ENCODE results near the gene TIMD4. TPM values are rescaled to one million over a fixed set of nuclear protein-coding genes. Genes with fewer than 3 reads are reported as not detected.

TIMD4 gene
- total and polyA plus RNA-seq, 7 donors: 0.03 to 0.21 (median 0.12) TPM; not detected in 3

- ATAC-seq (no peak), DNase-seq (no peak)
- 64 to 73% (median 68%) methylated on average over 1 of the region's 1 CpG for WGBS, 3 donors
- intact Hi-C loops (cut with DNase I): no loop called here
- Histone ChIP-seq H3K27ac (no peak overlapping the region), H3K36me3 (ENCODE audit: insufficient read depth in 1 of 2, low read depth in 1 of 2) (no peaks in the 10 kb centered on the region), H3K27me3 (ENCODE audit: insufficient read depth in 3 of 3, low read length in 2 of 3) (no peaks in the 10 kb centered on the region), H3K4me1 (no peaks in the 10 kb centered on the region), H3K4me3 (no peak overlapping the region), H3K9me3 (peaks cover 5% of the 10 kb centered on the region)
- TF ChIP-seq CTCF (IDR thresholded peaks at IDR 0.05): no peak
These were observed 91.8 kb downstream of the TIMD4 start for GRCh38 chr5:156871212-156871611.

- WGBS, 3 donors: 67 to 83% (median 74%) methylated on average over 1 of the region's 1 CpG
- Histone ChIP-seq H3K4me1 (no peaks in the 10 kb centered on the region), H3K9me3 (peaks cover 5% of the 10 kb centered on the region), H3K27ac (no peak overlapping the region), H3K4me3 (no peak overlapping the region), H3K36me3 (ENCODE audit: insufficient read depth in 1 of 2, low read depth in 1 of 2) (no peaks in the 10 kb centered on the region), H3K27me3 (ENCODE audit: insufficient read depth in 3 of 3, low read length in 2 of 3) (no peaks in the 10 kb centered on the region)
- no peak for ATAC-seq
- intact Hi-C loops (cut with DNase I): no loop called here
- no peak for TF ChIP-seq CTCF (IDR thresholded peaks at IDR 0.05)
- no peak for DNase-seq
These were observed 92.6 kb downstream of the TIMD4 start for GRCh38 chr5:156870498-156870839.

Other genes starting within 250 kb of the TIMD4 start
- gene PPP1R2B, start 112.9 kb downstream of the TIMD4 start, total RNA-seq: under 1 TPM in 2 of 4 donors, not detected in 2; 0.38 to 0.39 TPM
- under 1 TPM in 2 of 3 donors, not detected in 1; 0.05 to 0.09 TPM for gene PPP1R2B, start 112.9 kb downstream of the TIMD4 start, polyA plus RNA-seq
- gene HAVCR1, start 95.9 kb upstream of the TIMD4 start, total RNA-seq: under 1 TPM in 1 of 4 donors, not detected in 3; 0.77 TPM
- under 1 TPM in 1 of 3 donors, not detected in 2; 0.01 TPM for gene HAVCR1, start 95.9 kb upstream of the TIMD4 start, polyA plus RNA-seq
- gene HAVCR2, start 145.8 kb upstream of the TIMD4 start, total RNA-seq: 1 to 10 TPM; 1.3 to 3.5 (median 1.5) TPM
- gene HAVCR2, start 145.8 kb upstream of the TIMD4 start, polyA plus RNA-seq: 1 to 10 TPM in 1 of 3 donors, under 1 TPM in 2; 0.48 to 1.4 (median 0.90) TPM
- gene MED7, start 179.6 kb upstream of the TIMD4 start, total RNA-seq: 10 to 100 TPM; 10.6 to 11.8 (median 11.3) TPM
- gene MED7, start 179.6 kb upstream of the TIMD4 start, polyA plus RNA-seq: 10 to 100 TPM; 12.9 to 17.5 (median 16.5) TPM
- gene GARIN3, start 203.0 kb upstream of the TIMD4 start, total RNA-seq: not detected
- not detected for gene GARIN3, start 203.0 kb upstream of the TIMD4 start, polyA plus RNA-seq
- gene ITK, start 217.6 kb upstream of the TIMD4 start, total RNA-seq: 1 to 10 TPM in 1 of 4 donors, under 1 TPM in 3; 0.28 to 1.0 (median 0.33) TPM
- gene ITK, start 217.6 kb upstream of the TIMD4 start, polyA plus RNA-seq: under 1 TPM; 0.04 to 0.18 (median 0.05) TPM